ENCODE data around the gene FBXL16. TPM values are rescaled to one million over a fixed set of nuclear protein-coding genes. Genes with fewer than 3 reads are reported as not detected.

The FBXL16 gene
- total and polyA plus RNA-seq, 2 of the 13 experiments (the other 11 are each of a cell fraction or from before 2014, with no cell fraction given), result 0.22 to 2.0 TPM

- TF ChIP-seq E2F5 (CRISPR knock-in tag; conservative IDR thresholded peaks at IDR 0.05), result no peak
- TF ChIP-seq NFYB (CRISPR knock-in tag; IDR thresholded peaks at IDR 0.05), result no peak
- TF ChIP-seq SUZ12 (IDR thresholded peaks at IDR 0.05; ENCODE audit: low read depth, low read length), result no peak
- TF ChIP-seq BORCS8-MEF2B (CRISPR knock-in tag; IDR thresholded peaks at IDR 0.05), result no peak
- TF ChIP-seq HMGXB3 (CRISPR knock-in tag; IDR thresholded peaks at IDR 0.05; ENCODE audit: borderline replicate concordance), result no peak; the same call in 1 of the 2 replicates
- no peak for TF ChIP-seq ZNF780A (CRISPR knock-in tag; IDR thresholded peaks at IDR 0.05)
- peak; percentile 57; the same call in 1 of the 2 replicates for TF ChIP-seq CHD4 (IDR thresholded peaks at IDR 0.05; ENCODE audit: borderline replicate concordance, low read length)
- no peak for TF ChIP-seq SMAD3 (CRISPR knock-in tag; IDR thresholded peaks at IDR 0.05)
- 0 out of 2 replicates have a peak, but pooled peaks have one; percentile 10 for TF ChIP-seq SKIL (CRISPR knock-in tag; IDR thresholded peaks at IDR 0.05; ENCODE audit: borderline replicate concordance)
- no peak for TF ChIP-seq RFXANK (CRISPR knock-in tag; IDR thresholded peaks at IDR 0.05)
- no peak for TF ChIP-seq NFIC (IDR thresholded peaks at IDR 0.05; ENCODE audit: low read length)
- TF ChIP-seq ADNP (CRISPR knock-in tag; IDR thresholded peaks at IDR 0.05), result no peak
- TF ChIP-seq FOXK1 (CRISPR knock-in tag; IDR thresholded peaks at IDR 0.05; ENCODE audit: borderline replicate concordance, low read depth), result no peak
- no peak for TF ChIP-seq ZFP82 (CRISPR knock-in tag; IDR thresholded peaks at IDR 0.05; ENCODE audit: borderline replicate concordance)
- TF ChIP-seq JARID2 (CRISPR knock-in tag; IDR thresholded peaks at IDR 0.05; ENCODE audit: insufficient replicate concordance), result peak; percentile 42
- no peak for TF ChIP-seq ISL2 (CRISPR knock-in tag; IDR thresholded peaks at IDR 0.05)
- TF ChIP-seq POLR2G (IDR thresholded peaks at IDR 0.05; ENCODE audit: low read depth, low read length), result peak; percentile 20; the same call in 1 of the 2 replicates
- peak; percentile 58 for TF ChIP-seq ZNF263 (CRISPR knock-in tag; IDR thresholded peaks at IDR 0.05)
- no peak; the same call in 1 of the 2 replicates for TF ChIP-seq NCOA2 (CRISPR knock-in tag; IDR thresholded peaks at IDR 0.05)
- no peak for TF ChIP-seq MBD4 (IDR thresholded peaks at IDR 0.05; ENCODE audit: borderline replicate concordance, low read length)
- TF ChIP-seq BRF2 (CRISPR knock-in tag; IDR thresholded peaks at IDR 0.05), result no peak
- TF ChIP-seq ZNF329 (CRISPR knock-in tag; IDR thresholded peaks at IDR 0.05; ENCODE audit: low read depth), result no peak
Measured at GRCh38 chr16:678858-679813, 26.5 kb downstream of the FBXL16 start (continued).
